NK-92 (cell line): Measurements from ENCODE around the gene TUBA4A.

ENCODE experiments used
- DNase-seq: peaks from one replicate; lab custom pipeline; 2025; ENCODE audit not compliant: unreplicated experiment; lab: John Stamatoyannopoulos, UW

TUBA4A gene

DNA sequence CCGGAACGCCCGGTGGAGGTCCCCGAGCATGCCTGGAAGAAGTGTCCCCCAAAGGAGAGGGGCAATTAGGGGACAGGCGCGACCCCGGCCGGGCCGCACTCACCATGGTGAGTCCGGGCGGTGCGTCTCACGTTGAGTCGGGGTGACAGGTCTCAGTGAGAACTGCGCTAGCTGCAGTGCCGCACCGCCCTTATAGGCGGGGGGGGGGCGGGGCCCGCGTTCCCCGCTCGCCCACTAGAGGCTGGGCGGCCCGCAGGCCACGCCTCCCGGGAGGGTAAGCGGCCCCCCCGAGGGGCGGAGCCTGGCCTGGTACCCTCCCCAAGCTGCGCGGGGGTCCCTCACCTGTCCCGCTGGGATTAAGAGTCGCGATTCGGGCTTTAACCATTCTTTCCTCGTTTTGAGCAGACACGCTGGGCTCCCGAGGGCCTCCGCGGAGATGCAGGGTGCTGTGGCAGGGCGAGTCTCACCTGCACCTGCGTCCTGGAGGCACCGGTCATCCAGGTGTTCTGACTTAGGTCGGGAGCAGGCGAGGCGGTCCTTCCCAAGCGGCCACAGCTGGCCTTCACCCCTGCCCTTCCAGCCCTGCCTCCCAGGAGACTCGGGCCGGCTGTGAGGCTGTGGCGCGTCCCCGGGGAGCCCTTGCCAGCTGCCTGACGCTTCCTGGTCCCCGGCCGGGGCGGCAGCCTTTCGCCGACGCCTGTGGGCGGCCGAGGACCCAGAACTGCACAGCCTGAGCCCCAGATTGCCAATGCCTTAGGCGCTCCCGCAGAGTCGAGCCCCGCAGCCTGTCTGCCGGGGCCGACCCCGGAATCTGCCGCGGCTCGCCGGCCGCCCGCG, at the start of gene TUBA4A:
Gene TUBA4A, minus strand, starts transcription at position 166 of the 837 bp plus-strand sequence. Its CDS starts 60 bp downstream, at position 106.
- peak; percentile 52 for DNase-seq

DNA sequence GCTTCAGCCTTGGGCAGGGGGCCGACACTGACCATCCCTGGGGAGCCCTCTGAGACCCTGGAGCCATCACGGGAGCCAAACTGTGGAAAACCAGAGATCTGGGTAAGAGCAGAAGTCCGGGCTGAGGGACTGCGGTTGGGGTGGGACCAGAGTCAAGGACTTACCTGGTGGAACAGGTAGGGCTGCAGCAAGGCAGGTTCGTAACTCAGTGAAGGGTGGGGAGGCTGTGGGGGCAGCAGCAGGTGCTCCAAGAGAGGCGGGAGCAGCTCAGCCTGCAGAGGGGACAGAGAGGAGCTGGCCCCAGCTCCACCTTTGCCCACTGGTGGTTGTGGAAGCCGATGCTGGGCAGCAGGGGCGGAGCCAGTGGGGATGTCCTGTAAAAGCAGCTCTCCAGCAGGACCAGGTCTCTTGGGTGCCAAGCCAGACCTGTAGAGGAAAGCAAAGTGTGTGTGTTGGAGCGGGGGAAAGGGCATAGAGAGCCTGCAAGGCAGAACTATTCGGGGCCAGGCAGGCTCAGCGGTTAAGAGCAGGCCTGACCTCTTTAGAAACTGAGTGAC, 48.8 kb upstream of the TUBA4A start:
- DNase-seq: no peak

DNA sequence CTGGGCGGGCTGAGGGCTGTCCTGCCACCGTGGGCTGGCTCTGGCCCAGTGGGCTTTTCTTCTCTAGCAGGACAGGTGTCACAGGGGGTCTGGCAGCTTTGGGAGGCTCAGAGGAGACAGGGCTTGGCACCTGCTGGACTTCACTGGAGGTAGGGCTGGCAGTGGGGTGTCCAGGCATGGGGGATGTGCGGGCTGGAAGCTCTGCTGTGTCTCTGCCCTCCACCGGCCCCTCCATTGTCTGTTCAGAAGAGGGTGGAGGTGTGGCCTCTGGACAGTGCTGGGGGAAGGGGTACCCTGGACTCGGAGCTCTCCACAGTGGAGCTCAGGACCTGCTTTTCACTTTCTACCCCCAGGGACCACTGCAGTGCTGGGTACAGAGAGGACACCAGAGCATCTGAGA, 46.3 kb upstream of the TUBA4A start:
- no peak for DNase-seq

- no peak for DNase-seq
Observed at GRCh38 chr2:219299372-219299760, 45.6 kb upstream of the TUBA4A start.

- DNase-seq: peak; percentile 7
Observed at GRCh38 chr2:219298759-219299371, 45.1 kb upstream of the TUBA4A start.

- DNase-seq: no peak
Observed at GRCh38 chr2:219297766-219298456, 44.2 kb upstream of the TUBA4A start.

DNA sequence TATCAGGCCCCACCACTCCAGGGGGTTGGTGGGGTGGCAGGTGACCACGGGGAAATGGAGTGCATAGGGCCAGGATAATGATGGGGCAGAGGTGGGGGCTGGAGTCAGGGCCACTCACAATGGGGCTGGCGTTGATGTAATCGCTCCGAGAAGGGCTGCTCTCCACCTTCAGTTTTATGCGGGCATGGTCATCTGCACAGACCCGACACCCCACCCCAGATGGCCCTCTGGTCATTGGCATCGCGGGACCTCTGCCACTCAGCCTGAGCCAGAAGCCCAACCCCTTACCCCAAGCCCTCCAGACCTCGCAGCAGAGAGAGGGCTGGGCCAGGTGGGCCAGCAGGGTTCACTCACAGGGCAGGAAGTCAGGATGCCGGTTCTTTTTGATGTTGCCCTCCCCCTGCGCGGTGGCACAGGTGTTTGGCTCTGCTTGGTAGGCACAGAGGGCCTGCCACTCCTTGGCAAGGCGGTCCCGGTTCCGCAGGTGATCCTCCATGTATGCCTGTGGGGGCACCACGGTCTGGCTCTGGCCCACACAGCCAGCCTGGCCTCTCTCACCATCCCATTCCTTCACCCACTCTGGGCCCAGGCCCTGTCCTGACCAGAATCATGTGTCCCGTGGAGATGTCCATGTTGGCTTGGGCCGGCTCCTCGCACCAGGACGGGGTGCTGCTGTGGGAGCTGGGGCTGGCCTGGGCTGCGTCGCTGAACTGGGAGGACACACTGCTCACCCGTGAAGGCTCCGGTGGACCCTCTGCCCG, 43.1 kb upstream of the TUBA4A start:
- DNase-seq: no peak

GRCh38 chr2:219296142-219296541, 42.4 kb upstream of the TUBA4A start:
- DNase-seq: no peak

- DNase-seq: peak; percentile 7
Observed at GRCh38 chr2:219294356-219295351, 40.9 kb upstream of the TUBA4A start.

DNA sequence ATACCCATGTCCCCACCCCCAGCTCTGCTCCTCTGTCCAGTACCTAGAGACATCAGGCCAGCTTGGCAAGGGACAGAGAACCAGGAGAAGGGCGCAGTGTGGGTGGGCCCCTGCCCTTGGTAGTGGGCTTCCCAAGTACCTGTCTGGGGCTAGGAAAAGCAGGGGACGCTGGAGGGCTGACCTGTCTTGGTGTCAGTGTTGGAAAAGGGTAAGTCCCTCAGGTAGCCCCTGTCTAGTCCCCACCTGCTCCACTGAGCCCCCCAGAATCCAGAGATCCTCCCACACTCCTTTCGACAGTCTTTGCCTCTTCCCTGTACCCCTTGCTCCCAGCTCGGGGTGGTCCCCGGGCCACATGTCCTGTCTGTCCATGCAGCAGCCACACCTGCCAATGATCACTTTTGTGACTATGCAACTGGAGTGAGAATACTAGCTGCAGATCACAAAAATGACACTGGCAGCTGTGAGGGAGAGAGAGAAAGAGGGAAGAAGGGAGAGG, 40.1 kb upstream of the TUBA4A start:
- DNase-seq: no peak

DNA sequence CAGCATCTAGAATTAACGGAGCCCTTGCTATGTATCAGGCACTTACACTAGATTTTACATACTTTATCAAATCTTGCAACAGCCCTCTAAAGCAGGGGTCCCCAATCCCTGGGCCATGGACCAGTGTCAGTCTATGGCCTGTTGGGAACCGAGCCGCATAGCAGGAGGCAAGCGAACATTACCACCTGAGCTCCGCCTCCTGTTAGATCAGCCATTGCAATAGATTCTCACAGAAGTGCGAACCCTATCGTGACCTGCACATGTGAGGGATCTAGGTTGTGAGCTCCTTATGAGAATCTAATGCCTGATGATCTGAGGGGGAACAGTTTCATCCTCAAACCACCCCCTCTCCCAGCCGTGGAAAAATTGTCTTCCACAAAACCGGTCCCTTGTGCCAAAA, 38.9 kb upstream of the TUBA4A start:
- no peak for DNase-seq

- DNase-seq: no peak
Observed at GRCh38 chr2:219291910-219292490, 38.3 kb upstream of the TUBA4A start.

- no peak for DNase-seq
Observed at GRCh38 chr2:219291394-219291793, 37.7 kb upstream of the TUBA4A start.

GRCh38 chr2:219290381-219291171, 36.9 kb upstream of the TUBA4A start:
- DNase-seq: no peak

- no peak for DNase-seq
Observed at GRCh38 chr2:219289537-219290361, 36.0 kb upstream of the TUBA4A start.

DNA sequence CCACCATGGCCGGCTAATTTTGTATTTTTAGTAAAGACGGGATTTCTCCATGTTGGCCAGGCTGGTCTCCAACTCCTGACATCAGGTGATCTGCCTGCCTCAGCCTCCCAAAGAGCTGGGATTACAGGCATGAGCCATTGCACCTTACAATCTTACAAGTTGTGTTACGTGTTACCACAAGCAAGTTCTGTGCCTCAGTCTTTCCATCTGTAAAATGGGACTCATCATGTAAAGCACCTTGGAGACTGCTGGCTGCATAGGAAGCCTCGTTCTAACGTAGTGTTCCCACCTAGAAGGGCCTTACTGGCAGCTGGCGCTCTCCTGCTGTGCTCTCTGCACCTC, 35.4 kb upstream of the TUBA4A start:
- no peak for DNase-seq

- DNase-seq: no peak
Observed at GRCh38 chr2:219287580-219288265, 34.0 kb upstream of the TUBA4A start.
